Measurements from ENCODE around the gene ZNF787. TPM values are rescaled to one million over a fixed set of nuclear protein-coding genes. Genes with fewer than 3 reads are reported as not detected.
"Not testable (repeated sequence)": the region's sequence is repeated elsewhere in the genome, so short reads cannot be mapped to it uniquely, and the experiment has no call there.

ZNF787 gene
- total RNA-seq, 2 experiments from 2014 or later, result 34.7 to 36.7 TPM

DNA sequence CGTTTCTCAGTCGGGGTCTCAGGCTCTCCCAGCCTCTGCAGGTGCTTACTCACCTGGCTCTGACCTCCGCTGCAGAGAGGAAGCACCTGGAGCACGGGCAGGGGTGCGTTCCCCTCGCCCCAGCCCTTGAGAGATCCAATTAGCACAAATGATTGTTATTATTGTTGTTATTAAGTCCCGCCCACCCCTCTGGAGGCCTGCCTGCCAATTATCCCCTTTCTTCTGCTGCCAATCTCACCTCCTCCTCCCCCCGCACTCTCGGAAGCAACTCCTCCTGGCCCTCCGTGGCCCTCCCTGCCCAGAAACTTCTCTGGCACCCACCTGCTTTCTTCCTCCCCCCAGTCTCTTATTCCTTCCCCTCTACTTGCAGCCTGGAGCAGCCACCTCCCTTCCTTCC, 8.8 kb downstream of the ZNF787 start:
- ATAC-seq (no peak), DNase-seq (no peak)
- Mint-ChIP-seq H3K27ac (no peak overlapping the region), H3K4me1 (peaks cover 34% of the 10 kb centered on the region), H3K36me3 (no peaks in the 10 kb centered on the region), H3K4me3 (no peak overlapping the region), H3K27me3 (no peaks in the 10 kb centered on the region), H3K9me3 (ENCODE audit: low read depth) (no peaks in the 10 kb centered on the region)
- CTCF ChIA-PET, result no interaction called here

DNA sequence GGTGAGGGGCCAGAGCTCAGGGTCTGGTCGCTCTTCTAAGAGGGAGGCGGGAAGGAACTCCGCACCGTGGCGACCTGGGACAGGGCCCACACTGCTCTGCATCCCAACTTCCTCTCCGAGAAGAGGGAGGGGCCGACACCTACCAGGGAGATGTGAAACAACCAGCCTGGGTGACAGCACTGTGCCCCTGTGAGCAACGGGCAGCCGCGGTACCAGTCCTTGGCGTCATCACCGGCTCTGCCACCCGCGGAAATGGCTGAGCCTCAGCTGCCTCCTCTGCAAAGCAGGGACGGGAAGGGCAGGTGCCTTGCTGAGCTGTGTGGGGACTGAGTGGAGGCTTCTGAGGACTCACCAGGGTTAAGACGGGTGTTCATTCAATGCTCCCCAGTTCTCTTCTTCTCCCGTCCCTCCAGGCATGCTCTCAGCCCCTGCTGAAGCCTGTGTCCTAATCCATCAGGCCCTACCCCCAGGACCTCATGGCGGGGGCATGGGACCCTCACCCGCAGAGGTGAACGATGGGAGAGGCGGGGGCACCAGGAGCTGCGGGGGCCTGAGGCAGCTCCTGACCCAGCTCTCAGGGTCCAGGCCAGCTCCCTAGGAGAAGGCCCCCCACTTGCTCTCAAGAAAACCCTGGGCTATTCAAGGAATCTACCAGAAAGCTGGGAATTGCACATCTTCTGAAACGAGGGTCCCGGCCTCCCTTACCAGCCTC, 9.3 kb downstream of the ZNF787 start:
- CTCF ChIA-PET, result no interaction called here
- ATAC-seq (peak; percentile 57), DNase-seq (no peak)
- Mint-ChIP-seq H3K27me3 (no peaks in the 10 kb centered on the region), H3K9me3 (ENCODE audit: low read depth) (no peaks in the 10 kb centered on the region), H3K4me3 (no peak overlapping the region), H3K27ac (peak overlapping the region; percentile 15), H3K4me1 (peaks cover 37% of the 10 kb centered on the region), H3K36me3 (no peaks in the 10 kb centered on the region)

DNA sequence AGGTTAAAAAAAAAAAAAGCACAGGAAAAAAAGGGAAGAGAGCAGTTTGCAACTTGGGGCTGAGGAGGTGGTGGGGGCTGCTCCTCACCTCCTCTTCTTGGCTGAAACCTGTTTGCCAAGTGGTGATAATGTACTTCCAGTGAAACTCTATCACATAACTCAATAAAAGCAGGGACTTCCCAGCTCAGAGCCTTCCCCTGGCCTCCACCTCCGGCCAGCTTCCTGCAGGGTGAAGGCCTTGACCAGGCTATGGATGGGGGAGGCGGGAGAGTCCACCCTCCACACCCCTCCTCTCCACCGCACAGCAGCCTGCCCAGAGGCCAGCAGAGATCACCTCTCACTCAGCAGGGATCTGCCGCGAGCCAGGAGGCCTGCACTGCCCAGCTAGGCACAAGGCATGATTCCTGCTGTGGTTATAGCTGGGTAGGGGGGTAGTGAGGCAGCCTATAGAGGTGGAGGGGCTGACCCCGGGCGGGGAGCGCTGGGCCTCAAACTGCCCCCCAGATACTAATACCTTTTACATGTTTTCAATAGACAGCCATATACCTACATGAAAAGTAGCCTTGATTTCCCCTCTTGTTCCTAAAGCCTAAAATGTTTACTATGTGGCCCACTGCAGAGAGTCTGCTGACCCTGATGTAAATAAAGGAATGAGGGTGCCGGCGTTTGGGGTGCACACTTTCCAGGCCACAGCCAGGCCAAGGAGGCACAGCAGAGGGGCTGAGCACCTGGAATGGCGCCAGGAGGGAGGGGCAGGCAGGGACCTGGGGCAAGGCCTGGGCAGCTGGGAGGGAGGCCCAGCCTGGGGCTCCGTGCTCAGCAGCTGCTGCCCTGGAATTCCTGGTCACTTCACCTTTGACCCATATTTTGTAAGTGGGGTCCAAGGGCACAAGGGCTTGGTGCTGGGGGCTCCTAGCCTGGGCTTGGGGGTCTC, 10.3 kb downstream of the ZNF787 start:
- Mint-ChIP-seq H3K4me3 (no peak overlapping the region), H3K27me3 (no peaks in the 10 kb centered on the region), H3K27ac (no peak overlapping the region), H3K4me1 (peaks cover 42% of the 10 kb centered on the region), H3K36me3 (no peaks in the 10 kb centered on the region), H3K9me3 (ENCODE audit: low read depth) (no peaks in the 10 kb centered on the region)
- DNase-seq, result no peak
- CTCF ChIA-PET, result no interaction called here
- ATAC-seq, result no peak

DNA sequence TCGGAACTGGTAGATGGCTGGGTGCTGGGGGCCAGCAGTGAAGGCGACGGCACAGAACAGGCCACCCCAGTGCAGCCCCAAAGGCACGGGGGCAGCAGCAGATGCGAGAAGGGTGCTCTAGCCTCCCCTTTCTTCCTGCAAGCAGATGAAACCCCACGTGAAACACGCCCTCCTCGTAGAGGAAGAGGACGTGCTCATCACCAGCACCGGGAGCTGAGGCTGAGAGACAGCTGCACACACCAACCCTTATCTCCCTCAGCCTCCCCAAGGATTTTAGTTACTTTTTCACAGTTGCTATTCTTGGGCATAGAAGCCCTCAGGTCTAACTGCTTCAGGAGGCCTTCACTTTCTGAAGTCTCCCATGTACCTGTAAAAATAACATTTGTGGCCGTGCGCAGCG, 11.9 kb downstream of the ZNF787 start:
- Mint-ChIP-seq H3K27me3 (no peaks in the 10 kb centered on the region), H3K9me3 (ENCODE audit: low read depth) (no peaks in the 10 kb centered on the region), H3K36me3 (peaks cover 2% of the 10 kb centered on the region), H3K4me1 (peaks cover 40% of the 10 kb centered on the region), H3K4me3 (no peak overlapping the region), H3K27ac (no peak overlapping the region)
- ATAC-seq (no peak), DNase-seq (no peak)
- CTCF ChIA-PET, result no interaction called here

DNA sequence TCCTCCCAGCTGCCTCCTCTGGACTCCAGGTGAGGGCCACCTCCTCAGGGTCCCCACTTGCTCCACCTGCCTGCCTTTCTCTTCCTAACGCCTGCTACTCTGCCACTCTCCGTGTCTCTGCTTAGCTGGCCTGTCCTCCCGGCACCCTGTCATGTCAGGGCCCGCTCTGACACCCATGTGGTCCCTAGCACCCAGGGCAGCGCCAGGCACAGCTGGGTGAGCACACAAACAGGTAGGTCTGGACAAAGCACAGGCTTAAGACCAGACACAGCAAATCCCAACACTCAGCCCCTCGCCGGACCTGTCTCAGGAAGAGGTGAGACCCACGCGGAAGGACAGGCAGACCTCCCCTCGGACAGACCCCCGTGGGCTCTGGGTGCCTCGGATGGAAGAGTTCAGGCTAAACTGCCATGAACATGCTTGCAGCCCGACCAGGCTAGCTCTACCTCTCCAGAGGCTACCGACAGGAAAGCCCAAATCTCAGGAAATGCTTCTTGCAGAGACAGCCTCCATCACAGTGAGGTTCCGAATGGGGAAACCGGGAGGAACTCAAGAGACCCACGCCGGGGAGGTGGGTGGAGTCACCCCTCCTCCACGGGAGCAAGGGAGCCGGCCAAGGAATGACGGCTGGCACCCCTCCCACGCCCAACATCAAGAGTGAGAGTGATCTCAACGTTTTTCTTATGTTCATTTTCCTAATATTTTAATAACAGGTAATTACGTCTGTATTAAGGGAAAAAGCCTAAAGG, 12.5 kb downstream of the ZNF787 start:
- CTCF ChIA-PET, result no interaction called here
- Mint-ChIP-seq H3K4me3 (no peak overlapping the region), H3K27ac (no peak overlapping the region), H3K36me3 (peaks cover 2% of the 10 kb centered on the region), H3K27me3 (no peaks in the 10 kb centered on the region), H3K4me1 (peaks cover 36% of the 10 kb centered on the region), H3K9me3 (ENCODE audit: low read depth) (no peaks in the 10 kb centered on the region)
- ATAC-seq (no peak), DNase-seq (no peak)

DNA sequence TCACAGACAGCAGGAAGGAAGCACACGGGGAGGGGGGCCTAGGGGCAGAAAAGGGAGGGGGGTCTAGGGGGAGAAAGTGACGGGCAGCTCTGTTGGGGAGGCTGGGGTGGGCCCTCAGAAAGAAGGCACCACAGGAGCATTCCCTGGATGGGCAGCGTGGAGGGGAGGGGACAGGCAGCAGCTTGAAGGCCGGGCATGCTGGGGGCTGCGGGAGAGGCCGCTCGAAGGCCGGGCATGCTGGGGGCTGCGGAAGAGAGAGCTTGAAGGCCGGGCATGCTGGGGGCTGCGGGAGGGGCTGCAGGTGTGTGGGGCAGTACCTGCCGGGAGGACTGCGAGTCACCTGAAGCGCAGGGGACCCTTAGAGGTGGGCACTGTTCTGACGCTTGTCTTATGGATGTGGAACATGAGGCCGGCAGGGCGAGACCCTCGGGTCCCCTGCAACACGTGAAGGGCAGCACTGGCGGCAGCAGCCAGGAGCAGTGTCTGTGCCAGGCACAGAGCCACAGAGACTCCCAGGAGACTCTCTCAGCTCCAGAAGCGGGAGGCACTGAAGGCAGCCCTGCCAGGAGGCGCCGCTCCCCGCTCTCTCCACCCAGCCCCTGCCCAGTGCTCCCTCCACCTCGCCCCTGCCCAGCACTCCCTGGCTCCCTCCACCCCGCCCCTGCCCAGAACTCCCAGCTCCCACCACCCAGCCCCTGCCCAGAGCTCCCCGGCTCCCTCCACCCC, 13.3 kb downstream of the ZNF787 start:
- CTCF ChIA-PET, result no interaction called here
- H3K4me3 Mint-ChIP-seq, result no peak overlapping the region
- H3K4me1 Mint-ChIP-seq, result peaks cover 29% of the 10 kb centered on the region

DNA sequence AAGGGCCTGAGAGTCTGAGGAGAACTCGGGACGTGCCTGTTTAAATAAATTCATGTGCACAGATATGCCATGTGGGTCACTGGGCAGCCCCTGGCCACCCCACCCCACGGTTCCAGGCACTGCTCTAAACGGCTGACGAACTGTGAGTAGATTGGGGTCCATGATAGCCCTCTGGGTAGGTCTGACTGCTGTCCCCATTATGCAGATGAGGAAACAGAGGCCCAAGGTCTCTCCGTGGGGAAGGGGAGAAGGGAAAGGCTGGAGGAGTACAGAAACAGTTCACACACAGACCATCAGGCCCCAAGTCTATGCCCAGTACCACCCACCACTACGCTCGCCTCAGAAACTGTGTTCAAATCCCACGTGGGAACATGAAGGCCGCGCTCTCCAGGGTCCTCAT, 14.1 kb downstream of the ZNF787 start:
- Mint-ChIP-seq H3K27ac (no peak overlapping the region), H3K36me3 (peaks cover 2% of the 10 kb centered on the region), H3K4me3 (no peak overlapping the region), H3K9me3 (ENCODE audit: low read depth) (no peaks in the 10 kb centered on the region), H3K4me1 (peaks cover 24% of the 10 kb centered on the region), H3K27me3 (no peaks in the 10 kb centered on the region)
- CTCF ChIA-PET, result no interaction called here
- DNase-seq, result no peak
- ATAC-seq, result no peak

More for the DNA sequence above, 13.3 kb downstream of the ZNF787 start:
- Mint-ChIP-seq H3K36me3 (peaks cover 2% of the 10 kb centered on the region), H3K27me3 (no peaks in the 10 kb centered on the region), H3K9me3 (ENCODE audit: low read depth) (no peaks in the 10 kb centered on the region), H3K27ac (no peak overlapping the region)
- no peak for ATAC-seq
- no peak for DNase-seq

DNA sequence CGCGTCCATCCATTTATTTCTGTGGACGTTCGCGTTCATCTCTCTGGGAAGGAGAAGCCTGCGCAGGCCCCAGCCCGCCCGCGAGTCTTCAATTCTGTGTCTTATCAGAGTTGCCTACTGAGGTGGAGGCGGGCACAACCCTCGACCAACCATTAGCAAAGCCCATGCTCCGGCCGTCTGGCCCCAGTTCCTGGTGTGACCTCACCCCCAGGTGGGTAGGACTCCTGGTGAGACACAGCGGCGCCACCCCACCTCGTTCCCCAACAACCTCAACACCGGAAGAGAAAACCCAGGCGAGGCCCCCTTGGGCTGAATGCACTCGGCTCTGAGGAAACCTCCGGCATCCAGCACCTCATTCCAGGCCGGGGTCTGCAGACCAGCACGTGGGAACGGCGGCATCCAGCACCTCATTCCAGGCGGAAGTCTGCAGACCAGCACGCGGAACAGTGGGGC, 14.7 kb downstream of the ZNF787 start:
- ATAC-seq (no peak), DNase-seq (no peak)
- H3K27me3 Mint-ChIP-seq, result no peaks in the 10 kb centered on the region
- H3K4me3 Mint-ChIP-seq, result no peak overlapping the region
- H3K36me3 Mint-ChIP-seq, result peaks cover 5% of the 10 kb centered on the region
- no peaks in the 10 kb centered on the region for H3K9me3 Mint-ChIP-seq (ENCODE audit: low read depth)
- H3K4me1 Mint-ChIP-seq, result peaks cover 19% of the 10 kb centered on the region
- no peak overlapping the region for H3K27ac Mint-ChIP-seq
- CTCF ChIA-PET, result no interaction called here

DNA sequence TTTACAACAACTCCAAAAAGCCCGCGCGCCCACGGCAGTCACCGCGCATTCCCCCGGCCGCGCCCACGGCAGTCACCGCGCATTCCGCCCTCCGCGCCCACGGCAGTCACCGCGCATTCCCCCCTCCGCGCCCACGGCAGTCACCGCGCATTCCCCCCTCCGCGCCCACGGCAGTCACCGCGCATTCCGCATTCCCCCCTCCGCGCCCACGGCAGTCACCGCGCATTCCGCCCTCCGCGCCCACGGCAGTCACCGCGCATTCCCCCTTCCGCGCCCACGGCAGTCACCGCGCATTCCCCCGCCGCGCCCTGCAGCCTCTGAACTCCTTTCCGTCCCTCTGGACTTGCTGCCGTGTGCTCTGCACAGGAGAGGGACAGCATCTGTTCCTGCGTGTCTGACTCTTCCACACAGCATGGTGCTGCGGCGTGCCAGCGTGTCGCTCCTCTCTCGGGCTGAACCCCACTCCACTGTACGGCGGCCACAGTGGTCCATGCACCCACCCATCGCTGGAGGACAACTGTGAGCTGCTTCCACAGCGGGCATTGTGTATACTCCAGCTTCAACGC, 15.2 kb downstream of the ZNF787 start:
- not testable (repeated sequence) for H3K4me3 Mint-ChIP-seq; ATAC-seq; H3K36me3 Mint-ChIP-seq; H3K27me3 Mint-ChIP-seq; H3K27ac Mint-ChIP-seq; DNase-seq; H3K9me3 Mint-ChIP-seq (ENCODE audit: low read depth)
- peaks cover 19% of the 10 kb centered on the region for H3K4me1 Mint-ChIP-seq
- CTCF ChIA-PET, result interaction anchor here (1.1 to 1.4 kb wide), 3 partner anchors 40 to 147 kb away, joined by 3 to 5 read pairs (median 4); no protein-coding TSS in a partner anchor

DNA sequence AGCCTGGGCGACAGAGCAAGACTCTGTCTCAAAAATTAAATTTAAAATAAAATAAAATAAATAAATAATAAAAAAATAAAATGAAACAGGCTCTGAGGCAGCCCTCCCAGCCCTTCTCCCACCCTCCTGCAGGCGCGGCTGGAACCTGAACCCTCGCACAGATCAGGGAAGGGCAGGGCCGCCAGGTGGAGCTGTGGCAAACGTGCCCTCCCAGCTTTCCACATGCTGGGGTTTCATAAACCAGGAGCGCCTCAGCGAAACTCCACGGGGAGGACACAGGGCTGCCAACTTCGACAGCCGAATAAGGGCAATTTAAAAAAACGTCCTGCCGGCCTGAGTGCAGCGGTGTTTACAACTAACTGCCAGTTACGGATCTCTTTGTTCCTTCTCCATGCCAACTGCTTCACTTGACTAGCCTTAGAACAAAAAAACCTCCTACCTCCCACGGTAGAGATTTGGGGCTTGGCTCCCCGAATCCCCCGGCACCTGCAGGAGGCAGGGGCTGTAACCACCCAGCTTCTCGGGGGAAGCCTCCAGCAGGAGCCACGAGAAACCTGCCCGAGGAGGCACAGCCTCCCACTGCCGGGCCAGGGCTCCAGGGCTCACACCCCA, 15.9 kb downstream of the ZNF787 start:
- H3K4me1 Mint-ChIP-seq, result peaks cover 17% of the 10 kb centered on the region
- no peak overlapping the region for H3K4me3 Mint-ChIP-seq
- H3K27ac Mint-ChIP-seq, result peak overlapping the region; percentile 57
- H3K36me3 Mint-ChIP-seq, result peaks cover 7% of the 10 kb centered on the region
- H3K27me3 Mint-ChIP-seq, result no peaks in the 10 kb centered on the region
- no peaks in the 10 kb centered on the region for H3K9me3 Mint-ChIP-seq (ENCODE audit: low read depth)
- DNase-seq (no peak), ATAC-seq (no peak)
- CTCF ChIA-PET, result interaction anchor here (0.8 to 1.4 kb wide), 4 partner anchors 14 to 148 kb away, joined by 3 to 5 read pairs (median 4); no protein-coding TSS in a partner anchor

DNA sequence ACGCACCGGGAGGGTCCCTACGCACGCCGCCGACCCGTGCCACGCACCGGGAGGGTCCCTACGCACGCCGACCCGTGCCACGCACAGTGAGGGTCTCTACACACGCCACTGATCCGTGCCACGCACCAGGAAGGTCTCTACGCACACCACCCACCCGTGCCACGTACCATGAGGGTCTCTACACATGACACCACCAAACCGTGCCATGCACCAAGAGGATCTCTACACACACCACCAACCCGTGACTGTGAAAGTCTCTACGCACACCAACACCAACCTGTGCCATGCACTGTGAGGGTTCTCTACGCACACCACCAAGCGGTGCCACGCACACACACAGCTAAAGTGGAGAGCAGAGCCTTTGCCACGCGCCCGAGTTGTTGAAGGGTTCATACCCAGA, 16.7 kb downstream of the ZNF787 start:
- no peak overlapping the region for H3K4me3 Mint-ChIP-seq
- no peak for ATAC-seq
- DNase-seq, result no peak
- no peaks in the 10 kb centered on the region for H3K27me3 Mint-ChIP-seq
- peaks cover 17% of the 10 kb centered on the region for H3K4me1 Mint-ChIP-seq
- CTCF ChIA-PET, result interaction anchor here (1.4 kb wide), 1 partner anchor 39 kb away, joined by 5 read pairs; no protein-coding TSS in a partner anchor
- H3K9me3 Mint-ChIP-seq (ENCODE audit: low read depth), result no peaks in the 10 kb centered on the region
- H3K27ac Mint-ChIP-seq, result no peak overlapping the region
- peaks cover 7% of the 10 kb centered on the region for H3K36me3 Mint-ChIP-seq

DNA sequence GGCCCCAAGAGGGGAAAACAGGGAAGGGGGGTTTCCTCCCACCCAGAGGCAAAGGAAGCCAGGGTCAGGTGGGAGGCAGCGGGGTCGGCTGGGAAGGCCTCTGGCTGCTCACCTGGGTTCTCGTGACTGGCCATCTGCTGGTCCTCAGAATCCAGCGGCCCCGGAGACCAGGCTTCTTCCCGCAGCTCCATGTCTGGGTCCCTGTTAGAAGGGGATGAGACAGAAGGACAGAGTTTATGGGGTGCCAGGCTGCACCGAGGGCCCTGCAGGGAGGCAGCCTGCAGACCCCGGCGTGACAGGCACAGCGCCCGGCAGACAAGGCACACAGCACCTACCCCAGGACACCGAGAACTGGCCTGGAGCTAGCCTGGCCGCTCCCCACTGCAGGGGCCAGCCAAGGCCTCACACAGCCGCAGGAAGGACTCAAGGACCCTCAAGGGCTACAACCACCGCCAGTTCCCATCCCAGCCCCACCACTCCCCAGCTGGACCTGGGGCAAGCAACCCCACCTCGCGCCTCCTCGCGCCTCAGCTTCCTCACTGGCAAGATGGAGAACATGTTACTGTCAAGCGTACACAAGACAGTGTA, 18.0 kb downstream of the ZNF787 start:
- no peaks in the 10 kb centered on the region for H3K9me3 Mint-ChIP-seq (ENCODE audit: low read depth)
- peaks cover 11% of the 10 kb centered on the region for H3K36me3 Mint-ChIP-seq
- H3K4me1 Mint-ChIP-seq, result peaks cover 17% of the 10 kb centered on the region
- H3K27ac Mint-ChIP-seq, result no peak overlapping the region
- CTCF ChIA-PET, result no interaction called here
- H3K27me3 Mint-ChIP-seq, result no peaks in the 10 kb centered on the region
- DNase-seq (no peak), ATAC-seq (no peak)
- no peak overlapping the region for H3K4me3 Mint-ChIP-seq
